Head of caudate nucleus (tissue), 42 donors: Measurements from ENCODE around the gene SRRM2.
A peak's percentile ranks its signal among the peaks of the same experiment; 100 is the strongest.

Experiments
- DNase-seq, 42 donors: peaks; one replicate each; pipeline versions ENCODE4 v3.0.0 to v3.0.0-alpha.2; 2020 to 2021; ENCODE audit warnings: mixed read lengths in 7 of 42
- intact Hi-C: fragments of 100-400 bp; cut with DNase I; formaldehyde crosslinking; loops from one replicate; pipeline ENCODE4 v1.15.0; 2022

The SRRM2 gene

GRCh38 chr16:2770057-2770951 is 17.9 kb downstream of the SRRM2 start:
- DNase-seq = no peak
- intact Hi-C loops = no loop called here

DNA sequence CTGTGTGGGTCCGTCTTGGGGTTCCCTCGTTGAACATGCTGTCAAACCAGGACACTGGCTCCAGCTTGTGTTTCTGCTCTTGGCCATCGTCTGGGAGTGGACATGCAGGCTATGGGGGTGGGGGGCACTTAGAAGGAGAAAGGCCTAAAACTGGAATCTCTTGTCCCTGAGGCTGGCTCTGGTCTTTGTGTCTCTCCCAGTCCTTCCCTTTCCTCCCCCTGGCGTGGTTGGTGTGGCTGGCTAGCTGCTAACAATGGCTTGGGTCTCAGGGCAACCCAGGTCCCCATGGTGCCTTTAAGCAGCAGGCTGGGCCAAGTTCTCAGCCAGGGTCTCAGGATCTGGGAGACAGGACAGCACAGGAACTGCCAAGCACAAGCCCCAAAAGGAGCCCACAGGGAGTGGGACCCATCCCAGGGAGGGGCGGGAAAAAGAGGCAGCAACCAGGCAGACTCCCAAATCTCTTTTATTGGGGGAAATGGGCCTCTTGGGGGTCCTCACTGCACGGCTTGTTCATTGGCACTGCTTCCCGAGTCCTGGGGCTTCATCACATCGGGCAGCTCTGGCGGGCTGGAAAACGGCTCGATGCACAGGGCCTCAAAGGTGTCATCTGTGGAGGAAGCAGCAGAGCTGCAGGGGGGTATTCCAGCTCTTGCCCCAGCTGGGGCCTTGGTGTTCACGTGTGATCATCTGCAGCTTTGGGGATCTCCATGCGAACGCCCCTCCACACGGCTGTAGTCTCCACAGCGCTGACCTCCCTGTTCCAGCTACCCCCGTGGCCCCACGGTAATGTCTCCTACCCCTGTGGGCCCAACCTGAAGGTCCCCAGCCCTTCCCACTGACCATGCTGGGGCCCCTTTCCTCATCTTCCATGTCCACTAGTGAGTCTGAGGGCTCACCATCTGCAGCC is 19.3 kb downstream of the SRRM2 start:
- no peak for DNase-seq
- intact Hi-C loops = no loop called here

DNA sequence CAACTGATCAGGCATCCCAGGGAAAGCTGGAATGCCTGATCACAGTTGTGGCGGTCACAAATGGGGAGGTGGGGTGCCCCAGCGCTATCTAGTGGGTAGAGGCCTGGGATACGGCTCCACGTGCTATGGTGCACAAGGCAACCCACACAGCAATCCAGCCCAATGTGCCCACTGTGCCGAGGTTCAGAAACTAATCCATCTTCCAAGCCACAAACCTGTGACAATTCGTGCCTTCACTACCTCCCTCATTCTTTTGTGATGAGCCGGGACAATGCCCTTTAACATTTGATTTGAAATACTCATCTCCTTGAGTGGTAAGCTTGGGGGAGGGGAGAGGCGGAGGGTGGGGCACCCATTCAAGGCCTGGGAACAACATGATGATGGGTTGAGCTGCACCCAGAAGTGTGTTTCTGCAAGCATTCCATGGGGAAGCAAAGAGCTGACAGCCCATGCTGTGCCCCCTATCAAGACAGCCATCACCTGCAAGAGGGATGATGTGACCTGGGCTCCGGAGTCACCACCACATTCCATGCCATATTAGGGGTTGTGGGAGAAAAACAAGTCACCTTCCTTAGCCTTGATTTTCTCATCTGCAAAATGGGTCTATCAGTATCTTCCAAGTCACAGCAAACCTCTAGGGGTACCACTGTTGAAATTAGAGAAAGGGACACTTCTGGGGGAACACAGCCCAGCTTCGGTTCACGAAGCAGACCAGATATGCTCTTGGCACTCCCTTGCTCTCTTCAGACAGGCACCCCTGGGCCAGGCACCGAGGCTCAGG is 20.9 kb downstream of the SRRM2 start:
- intact Hi-C loops = no loop called here
- DNase-seq = no peak

GRCh38 chr16:2774161-2774891 is 21.9 kb downstream of the SRRM2 start:
- no peak for DNase-seq
- intact Hi-C loops = no loop called here

GRCh38 chr16:2775131-2775716 is 22.8 kb downstream of the SRRM2 start:
- intact Hi-C loops = no loop called here
- DNase-seq = no peak

GRCh38 chr16:2775765-2776499 is 23.5 kb downstream of the SRRM2 start:
- no peak for DNase-seq

GRCh38 chr16:2776500-2777139 is 24.2 kb downstream of the SRRM2 start:
- DNase-seq = peak in 8 of 42 donors; percentile 15 to 51 (median 34)
- intact Hi-C loops = loop anchor here (1.0 kb wide), 1 partner anchor 24 kb away; the partner anchor contains the start of gene SRRM2

More at GRCh38 chr16:2775765-2776499, 23.5 kb downstream of the SRRM2 start:
- intact Hi-C loops = no loop called here

GRCh38 chr16:2777231-2777902 is 24.9 kb downstream of the SRRM2 start, which contains the start of gene ELOB:
TSS of gene ELOB (minus strand) at chr16:2777280. CDS start at chr16:2777239, 41 bp downstream.
- peak; percentile 44 to 93 (median 85) for DNase-seq
- intact Hi-C loops = loop anchor here (1.0 kb wide), 1 partner anchor 25 kb away; the partner anchor contains the start of gene SRRM2

GRCh38 chr16:2777903-2778629 is 25.6 kb downstream of the SRRM2 start:
- DNase-seq = peak in 19 of 42 donors; percentile 15 to 59 (median 35)
- intact Hi-C loops = loop anchor here (1.0 kb wide), 1 partner anchor 26 kb away; the partner anchor contains the start of gene SRRM2

DNA sequence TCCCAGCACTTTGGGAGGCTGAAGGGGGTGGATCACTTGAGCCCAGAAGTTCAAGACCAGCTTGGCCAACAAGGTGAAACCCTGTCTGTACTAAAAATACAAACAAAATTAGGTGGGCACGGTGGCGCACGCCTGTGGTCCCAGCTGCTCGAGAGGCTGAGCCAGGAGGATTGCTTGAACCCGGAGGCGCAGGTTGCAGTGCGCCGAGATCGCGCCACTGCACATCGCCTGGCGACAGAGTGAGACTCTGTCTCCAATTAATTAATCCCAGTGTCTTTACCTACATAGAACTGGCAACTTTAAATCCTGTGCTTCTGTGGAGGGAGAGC is 26.2 kb downstream of the SRRM2 start:
- peak in 2 of 42 donors; percentile 28 to 32 for DNase-seq
- intact Hi-C loops = no loop called here

- DNase-seq = peak in 2 of 42 donors; percentile 26 to 28
- intact Hi-C loops = no loop called here
These were observed 26.9 kb downstream of the SRRM2 start for GRCh38 chr16:2779151-2779920.

DNA sequence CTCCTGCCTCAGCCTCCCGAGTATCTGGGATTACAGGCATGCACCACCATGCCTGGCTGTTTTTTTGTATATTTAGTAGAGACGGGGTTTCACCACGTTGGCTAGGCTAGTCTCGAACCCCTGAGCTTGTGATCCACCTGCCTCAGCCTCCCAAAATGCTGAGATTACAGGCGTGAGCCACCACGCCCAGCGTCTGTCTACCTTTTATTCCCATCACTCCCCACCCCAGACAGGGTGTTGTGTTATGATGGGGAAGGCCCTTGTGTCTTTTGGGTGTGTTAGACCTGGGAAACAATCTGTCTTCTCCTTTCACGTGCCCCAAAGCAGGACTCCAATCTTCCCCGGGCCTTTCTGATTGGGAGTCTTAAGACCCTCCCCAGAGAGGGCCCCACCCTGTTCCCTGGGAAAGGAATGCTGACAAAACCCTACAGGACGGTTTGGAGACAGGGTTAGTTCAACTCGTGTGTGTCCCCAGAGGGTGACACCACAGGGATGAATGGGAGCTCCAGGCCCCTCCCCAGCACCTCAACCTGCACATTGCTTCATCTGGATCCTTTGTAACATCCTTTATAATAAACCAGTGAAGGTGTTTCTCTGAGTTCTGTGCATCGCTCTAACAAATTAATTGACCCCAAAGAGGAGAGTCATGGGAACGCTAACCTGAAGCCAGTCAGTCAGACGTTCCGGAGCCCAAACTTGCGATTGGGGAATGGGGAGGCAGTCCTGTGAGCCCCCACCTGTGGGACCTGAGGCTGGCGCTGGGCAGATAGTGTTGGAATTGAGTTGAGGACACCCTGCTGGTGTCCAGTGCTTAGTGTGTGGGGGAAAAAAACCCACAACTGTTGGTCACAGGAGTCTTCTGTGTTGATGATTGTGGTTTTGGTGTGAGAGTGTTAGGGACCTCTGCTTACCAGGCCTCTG is 27.8 kb downstream of the SRRM2 start:
- peak in 2 of 42 donors; percentile 19 to 21 for DNase-seq
- intact Hi-C loops = loop anchor here (10.0 kb wide), 1 partner anchor 85 kb away; no protein-coding TSS in a partner anchor

GRCh38 chr16:2782583-2783351 is 30.3 kb downstream of the SRRM2 start:
- DNase-seq = peak in 2 of 42 donors; percentile 14 to 19

More at GRCh38 chr16:2782583-2783351, 30.3 kb downstream of the SRRM2 start:
- intact Hi-C loops = loop anchor here (10.0 kb wide), 1 partner anchor 82 kb away; no protein-coding TSS in a partner anchor
